Fibroblast of skin of left quadriceps (primary cell): Measurements from ENCODE around the gene GPR3.
A peak's percentile ranks its signal among the peaks of the same experiment; 100 is the strongest.

Source experiments
- DNase-seq, 2 experiments: peaks; one replicate each; pipeline ENCODE4 v3.0.0-alpha.2; 2013; ENCODE audit warnings: low read depth in 2 of 2

GPR3 gene

DNA sequence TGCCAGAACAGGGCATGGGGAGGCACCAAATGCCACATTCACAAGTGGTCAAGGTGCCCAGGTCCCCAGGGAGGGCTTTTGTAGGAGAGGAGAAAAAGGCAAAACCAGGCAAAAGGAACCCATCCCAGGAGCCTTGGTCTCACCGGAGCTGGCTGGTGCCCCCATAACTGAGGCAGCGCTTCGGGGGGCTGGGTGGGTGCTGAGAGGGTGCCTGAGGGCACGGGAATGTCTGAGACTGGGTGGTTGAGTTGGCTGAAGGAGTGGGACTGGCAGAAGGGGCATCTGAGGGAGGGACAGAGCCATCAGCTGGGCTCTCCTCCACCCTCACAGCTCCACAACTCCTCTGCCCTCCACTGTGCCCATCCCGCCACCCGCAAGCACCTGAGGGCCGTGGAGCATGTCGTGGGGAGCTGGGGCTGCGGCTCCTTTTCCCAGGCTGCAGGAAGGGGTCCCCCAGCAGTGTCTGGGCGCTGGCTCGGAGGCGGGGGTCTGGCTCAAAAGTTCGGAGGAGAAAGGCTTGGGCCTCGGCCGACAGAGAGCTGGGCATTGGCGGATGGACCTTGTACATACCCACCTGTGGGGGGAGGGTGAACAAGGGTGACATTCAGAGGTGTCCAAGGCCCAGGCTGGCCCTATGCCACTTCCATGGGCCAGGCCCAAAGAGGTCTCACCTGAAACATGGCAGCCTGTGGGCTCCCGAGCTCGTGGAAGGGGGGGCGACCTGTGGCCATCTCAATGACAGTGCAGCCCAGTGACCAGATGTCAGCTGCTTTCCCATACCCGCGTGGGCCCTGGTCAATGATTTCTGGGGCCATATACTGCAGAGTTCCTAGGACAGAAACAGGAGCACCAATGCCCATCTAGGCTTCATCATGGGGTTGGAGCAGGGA, 34.1 kb upstream of the GPR3 start:
- DNase-seq, result no peak

DNA sequence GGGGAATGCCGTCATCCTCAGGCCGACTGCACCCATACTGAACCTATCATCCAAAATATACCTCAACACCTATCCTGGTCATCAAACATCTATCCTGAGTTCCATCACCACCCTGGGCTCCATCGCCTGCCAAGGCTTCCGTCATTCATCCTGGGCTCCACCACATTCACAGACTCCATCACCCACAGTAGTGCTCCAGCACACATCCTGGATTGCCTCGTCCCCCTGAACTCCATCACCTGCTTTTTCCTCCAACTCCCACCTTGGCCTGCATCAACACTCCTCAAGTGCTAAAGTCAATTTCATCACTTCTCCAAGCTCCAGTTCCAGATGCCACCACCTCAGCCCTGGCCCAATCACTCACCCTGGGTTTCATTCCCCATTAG, 33.5 kb upstream of the GPR3 start:
- no peak for DNase-seq

DNA sequence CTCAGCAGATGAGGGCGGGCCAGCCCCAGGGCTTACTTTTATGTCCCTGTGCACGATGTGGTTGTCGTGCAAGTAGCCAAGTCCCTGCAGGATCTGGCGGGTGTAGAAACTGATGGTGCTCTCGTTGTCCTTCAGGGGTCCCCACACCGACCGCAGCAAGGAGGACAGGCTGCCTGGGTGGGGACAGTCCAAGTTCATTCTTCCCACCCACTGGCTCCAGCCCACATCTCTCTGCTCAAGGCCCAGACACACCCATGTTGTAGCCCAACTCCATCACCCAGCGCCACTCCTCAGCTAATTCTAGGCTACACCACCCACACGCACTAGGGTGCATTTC, 32.6 kb upstream of the GPR3 start:
- no peak for DNase-seq

DNA sequence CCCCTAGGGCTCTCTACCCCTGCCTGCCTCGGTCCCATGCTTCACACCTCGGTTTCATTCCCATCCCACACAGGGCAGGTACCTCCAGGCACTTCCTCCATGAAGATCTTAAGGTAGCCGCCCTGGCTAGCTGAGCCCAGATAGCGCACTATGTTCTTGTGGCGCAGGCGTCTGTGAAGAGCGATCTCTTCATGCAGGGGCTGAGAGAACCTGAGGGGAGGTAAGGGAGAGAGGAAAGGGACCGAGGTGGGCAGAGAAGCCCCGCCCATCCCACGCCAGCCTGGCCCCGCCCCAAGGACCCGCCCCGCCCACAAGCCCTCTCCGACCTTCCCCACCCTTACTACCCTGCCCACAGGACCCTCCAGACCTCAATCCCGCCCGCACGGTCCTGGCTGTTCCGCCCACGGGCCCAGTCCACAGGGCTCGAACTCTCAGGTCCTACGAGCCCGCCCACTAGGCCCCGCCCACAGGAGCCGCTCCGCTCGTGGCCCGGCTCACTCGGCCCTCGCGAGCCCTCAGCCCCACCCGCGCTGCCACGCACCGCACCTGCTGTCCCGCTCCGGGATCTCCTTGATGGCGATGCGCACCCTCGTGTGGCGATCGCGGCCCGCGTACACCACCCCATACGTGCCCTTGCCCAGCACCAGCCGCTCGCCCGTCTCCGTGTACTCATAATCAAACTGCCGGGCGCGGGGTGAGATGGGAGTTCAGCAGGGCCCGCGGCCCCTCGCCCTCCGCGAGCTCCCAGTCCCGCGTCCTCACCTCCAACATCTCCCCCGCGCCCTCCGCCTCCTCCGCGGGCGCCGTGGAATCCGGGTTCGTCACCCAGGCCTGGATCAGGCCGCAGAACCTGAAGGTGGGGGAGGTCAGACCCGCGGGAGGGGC, 32.0 kb upstream of the GPR3 start:
- no peak for DNase-seq

DNA sequence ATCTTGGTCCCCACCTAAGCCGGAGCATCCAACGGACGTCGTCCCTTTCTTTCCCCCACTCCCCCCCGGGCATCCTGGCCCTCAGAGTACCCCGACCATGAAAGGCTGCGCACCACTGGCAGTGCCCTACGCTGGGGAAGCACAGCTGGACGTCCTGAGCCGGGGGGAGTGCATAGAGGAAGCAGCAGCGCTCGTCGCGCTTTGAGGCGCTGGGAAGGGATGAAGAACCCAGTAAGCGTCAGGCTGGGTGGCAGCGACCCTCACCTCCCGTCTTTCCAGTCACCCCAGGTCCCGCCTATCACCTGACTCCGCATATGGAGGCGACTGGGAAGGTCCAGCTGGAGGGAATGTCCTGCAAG, 31.4 kb upstream of the GPR3 start:
- DNase-seq, result no peak

DNA sequence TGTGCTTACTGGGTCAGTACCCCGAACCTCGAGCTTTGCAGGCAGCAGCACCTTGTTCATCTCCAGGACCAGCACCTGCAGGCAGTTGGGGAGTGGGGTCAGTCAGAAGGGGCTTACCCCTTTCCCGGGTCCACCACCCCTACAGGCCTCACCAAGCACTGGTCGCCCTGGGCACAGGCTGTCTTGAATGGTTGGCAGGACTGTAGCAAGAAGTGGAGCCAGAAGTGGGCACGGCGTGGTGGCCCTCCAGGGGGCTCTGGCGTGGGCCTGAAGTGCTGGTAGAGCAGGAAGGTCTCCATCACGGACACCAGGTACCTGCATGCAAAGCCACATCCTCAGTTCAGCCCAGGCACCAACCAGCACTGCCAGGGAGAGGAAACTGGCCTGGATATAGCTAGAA, 30.9 kb upstream of the GPR3 start:
- no peak for DNase-seq

DNA sequence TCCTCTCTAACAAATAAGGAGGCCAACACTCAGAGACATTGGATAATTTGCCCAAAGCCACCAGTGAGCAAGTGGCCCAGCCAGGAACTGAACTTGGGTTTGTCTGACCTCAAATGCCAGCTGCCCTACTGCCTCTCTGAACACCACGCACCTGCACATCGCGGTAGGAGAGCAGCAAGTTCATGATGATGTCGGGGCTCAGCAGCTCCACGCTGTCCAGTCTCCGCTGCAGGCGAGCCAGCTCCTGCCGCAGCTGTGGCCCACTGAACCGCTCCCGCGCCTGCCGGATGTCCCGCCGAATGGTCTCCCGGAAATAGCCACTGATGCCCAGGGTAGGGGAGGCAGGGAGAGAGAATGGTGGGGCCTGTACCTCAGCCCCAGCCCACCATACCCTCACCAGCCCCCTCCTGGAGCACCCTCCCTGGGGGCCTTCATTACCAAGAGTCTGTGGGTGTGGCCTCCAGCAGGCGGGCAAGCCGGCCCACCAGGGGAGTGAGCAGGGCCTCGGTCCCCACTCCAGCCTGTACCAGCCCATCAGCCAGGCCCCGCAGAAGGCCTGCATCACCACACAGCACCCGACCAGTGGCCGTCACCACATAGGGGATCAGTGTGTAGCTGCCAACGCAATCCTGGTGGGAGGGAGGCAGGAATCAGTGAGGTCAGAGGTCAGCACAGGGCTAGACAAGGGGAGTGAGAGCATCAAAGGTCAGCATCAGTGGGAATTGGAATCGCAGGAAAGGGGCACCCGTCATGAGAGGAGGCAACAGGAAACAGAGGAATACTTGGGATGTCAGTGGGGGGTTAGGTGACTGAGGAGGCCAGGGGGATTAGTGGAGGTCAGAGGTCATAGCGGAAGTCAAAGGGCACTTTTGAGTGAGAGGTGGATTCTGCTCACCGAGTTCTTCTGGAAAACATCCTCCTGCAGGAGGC, 28.4 kb upstream of the GPR3 start:
- no peak for DNase-seq

DNA sequence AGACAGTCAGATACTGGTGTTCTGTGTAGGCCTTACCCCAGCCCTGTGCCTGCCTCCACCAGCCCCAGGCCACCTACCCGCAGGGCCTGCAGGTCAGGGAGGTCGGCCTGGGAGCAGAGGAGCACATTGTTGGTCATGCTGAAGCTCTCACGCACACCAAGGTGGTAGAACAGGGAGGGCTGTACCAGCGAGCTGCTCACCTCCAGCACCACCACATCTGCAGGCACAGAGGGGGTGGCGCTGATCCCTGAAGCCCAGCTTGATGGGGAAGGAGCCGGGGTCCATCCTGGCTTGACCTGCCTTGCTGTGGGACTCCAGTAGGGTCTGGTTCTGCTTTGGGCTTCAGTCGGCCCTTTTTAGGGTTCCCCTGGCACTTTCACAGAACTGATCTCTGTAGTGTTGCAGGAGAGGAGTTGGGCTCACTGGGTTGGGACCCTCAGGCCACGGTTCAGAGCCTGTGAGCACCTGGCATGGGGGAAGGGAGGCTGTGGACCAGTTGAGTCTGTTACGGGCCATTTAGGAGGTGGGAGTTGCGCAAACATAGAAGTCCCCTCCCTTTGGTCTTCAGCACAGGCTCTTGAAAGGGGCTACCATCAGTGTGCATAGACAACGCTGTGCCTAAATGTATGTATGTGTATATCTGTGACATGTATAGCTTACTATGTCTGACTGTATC, 27.6 kb upstream of the GPR3 start:
- DNase-seq, result no peak

DNA sequence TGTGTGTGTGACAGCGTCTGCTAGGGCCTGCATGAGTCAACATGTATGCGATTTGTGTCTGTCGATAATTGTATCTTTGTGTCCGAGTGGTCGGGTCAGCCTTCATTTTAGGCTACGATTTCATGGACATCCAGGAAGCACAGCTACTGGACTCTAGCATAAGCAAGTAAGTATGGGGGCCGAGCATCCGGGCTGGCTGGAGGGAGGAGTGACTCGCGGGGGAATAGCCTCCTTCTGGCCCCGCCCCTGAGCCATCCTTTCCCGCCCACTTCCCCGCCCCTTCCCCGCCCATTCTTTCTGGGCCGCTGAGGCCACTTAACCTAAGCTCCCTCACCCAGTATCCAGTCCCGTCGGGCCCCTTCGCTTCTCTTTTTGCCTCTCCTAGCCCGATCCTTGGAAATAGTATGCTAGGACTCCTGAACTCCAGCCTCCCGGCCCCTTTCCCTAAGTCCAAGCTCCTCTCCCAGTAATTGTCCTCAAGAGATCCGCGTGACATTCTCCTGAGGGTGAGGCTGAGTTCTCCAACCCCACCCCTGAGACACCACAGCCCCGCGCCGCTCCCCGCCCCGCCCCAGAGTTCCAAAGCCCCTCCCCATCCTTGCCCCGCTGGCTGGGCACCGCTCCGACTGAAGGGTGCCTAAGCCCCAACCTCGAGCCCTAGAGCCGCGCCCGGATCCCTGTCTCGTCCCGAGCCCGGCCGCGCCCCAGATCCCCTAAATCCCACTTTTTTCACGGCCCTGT, 26.9 kb upstream of the GPR3 start:
- DNase-seq, result peak; percentile 71 to 73

DNA sequence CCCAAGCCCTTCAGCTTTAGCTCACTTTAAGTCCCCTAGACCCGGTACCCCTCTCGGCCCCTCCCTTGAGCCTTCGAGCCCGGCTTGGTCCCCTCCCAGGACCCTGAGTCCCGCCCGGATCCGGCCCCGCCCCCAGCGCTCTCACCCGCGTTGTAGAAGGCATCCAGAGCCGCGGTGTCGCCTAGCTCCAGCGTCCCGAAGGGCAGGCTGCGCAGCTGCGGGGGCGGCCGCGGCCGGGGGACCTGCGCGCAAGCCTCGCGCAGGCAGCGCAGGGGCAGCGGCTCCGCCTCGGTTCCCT, 26.4 kb upstream of the GPR3 start:
- DNase-seq, result peak; percentile 36 to 43

DNA sequence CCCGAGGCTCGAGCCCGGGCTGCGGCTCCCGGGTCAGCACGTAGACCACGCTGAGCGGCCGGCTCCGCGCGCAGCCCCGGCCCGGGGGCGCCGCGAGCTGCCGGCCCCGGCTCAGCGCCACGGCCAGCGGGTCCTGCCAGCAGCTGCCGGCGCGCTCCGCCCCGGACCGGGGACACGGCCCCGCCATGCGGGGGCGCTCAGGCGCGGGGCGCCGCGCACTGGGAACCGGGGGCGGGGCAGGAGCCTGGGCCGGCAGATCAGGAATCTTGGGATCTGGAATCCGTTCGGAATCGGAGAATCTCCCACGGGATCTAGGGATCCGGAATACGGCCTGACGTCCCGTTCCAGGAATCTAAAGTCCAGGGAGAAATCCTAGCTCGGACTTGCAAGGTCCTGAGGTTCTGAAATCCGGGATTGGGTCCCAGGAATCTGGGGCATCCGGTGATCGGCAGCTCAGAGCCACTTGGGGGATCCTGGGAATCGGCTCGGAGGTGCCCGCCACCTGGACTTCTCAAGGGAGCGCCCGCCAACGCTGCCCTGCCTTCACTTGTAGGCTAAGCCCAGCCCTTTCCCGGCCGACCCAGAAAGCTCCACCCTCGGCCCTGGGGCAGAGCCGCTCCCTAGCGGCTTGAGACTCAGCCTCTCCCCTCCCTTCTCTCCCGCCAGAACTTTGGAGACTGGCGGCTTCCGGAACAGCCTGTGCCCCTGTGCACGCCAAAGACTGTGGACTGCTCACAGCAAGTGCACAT, 25.8 kb upstream of the GPR3 start, which contains the start of gene MAP3K6:
Gene MAP3K6, minus strand, starts transcription at position 551 of the 749 bp plus-strand sequence. Its CDS starts 364 bp downstream, at position 187.
- peak; percentile 36 to 37 for DNase-seq

DNA sequence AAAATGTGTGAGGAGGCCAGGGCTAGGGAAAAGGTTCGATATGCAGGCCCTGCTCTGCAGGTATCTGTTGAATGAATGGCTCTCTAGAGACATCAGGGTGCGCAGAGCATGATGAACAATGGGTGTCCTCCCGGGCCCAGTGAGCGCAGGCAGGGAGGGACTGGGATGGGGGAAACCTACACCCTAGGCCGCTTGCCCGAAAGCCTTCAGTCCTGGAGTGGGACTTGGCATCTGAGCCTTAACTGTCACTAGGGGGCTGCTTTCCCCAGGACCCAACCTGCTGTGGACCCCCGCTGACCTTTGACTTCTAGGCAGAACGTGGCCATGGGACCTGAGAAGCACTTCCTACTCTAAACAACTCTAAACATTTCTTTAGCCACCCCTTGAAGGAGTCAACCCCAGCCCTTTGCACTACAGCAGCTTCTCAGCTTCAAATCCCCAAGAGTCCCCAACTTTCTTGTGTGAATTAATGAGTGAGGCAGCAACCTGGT, 25.2 kb upstream of the GPR3 start:
- DNase-seq, result no peak

DNA sequence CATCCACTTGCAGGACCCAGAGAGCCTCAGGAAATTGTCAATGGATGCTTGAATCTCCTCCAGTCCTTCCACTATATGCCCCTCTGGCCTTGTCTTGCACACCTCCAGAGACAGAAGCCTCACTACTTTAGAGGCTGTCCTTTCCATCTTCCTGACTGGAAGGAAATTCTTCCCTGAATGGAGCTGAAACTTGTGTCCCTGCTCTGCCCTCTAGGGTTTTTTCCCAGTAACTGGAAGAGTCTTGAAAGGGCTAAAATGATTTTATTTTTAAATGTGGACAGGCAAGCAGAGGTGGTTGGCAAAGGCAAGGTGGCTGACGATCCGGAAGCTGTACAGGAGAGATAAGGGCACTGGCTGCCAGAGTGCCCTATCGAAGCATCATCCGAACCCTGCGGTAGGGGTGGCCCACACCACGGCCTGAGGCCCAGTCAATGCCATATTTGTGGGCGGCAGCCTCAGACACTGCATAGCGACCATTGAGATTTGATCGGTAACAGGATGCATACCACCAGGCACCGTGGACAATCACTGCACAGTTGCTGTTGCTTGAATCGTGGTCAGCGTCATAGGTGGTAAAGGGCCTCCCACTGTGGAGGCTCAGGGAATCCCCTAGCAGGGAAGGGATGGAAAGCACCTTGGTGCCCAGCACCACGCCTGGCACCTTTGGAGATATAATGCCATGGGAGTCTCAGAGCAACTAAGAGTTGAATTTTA, 23.4 kb upstream of the GPR3 start:
- DNase-seq, result no peak

DNA sequence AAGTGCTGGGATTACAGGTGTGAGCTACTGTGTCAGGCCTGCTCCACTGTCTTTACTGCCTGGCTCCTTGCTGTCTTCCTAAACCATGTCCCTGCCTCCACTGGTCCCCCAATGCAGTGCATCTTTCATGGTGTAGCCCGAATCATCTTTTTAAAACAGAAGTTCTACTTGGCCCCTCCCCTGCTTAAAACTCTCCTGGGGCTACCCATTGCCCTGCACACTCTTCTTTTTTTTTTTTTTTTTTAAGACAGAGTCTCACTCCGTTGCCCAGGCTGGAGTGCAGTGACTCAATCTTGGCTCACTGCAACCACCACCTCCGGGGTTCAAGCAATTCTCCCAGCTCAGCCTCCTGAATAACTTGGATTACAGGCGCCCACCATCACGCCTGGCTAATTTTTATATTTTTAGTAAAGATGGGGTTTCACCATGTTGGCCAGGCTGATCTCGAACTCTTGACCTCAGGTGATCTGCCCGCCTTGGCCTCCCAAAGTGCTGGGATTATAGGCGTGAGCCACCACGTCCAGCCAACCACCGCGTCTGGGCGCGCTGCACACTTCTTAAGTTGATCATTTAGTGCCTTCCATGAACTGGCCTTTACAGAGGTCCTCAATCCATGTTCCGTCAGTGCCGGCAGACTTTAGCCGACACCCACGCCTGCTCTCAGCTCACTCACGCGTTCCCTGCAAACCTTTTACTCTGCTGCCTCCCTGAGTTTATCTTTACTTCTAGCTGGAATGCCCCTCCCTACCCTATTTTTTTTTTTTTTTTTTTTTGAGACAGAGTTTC, 20.2 kb upstream of the GPR3 start:
- DNase-seq, result no peak

DNA sequence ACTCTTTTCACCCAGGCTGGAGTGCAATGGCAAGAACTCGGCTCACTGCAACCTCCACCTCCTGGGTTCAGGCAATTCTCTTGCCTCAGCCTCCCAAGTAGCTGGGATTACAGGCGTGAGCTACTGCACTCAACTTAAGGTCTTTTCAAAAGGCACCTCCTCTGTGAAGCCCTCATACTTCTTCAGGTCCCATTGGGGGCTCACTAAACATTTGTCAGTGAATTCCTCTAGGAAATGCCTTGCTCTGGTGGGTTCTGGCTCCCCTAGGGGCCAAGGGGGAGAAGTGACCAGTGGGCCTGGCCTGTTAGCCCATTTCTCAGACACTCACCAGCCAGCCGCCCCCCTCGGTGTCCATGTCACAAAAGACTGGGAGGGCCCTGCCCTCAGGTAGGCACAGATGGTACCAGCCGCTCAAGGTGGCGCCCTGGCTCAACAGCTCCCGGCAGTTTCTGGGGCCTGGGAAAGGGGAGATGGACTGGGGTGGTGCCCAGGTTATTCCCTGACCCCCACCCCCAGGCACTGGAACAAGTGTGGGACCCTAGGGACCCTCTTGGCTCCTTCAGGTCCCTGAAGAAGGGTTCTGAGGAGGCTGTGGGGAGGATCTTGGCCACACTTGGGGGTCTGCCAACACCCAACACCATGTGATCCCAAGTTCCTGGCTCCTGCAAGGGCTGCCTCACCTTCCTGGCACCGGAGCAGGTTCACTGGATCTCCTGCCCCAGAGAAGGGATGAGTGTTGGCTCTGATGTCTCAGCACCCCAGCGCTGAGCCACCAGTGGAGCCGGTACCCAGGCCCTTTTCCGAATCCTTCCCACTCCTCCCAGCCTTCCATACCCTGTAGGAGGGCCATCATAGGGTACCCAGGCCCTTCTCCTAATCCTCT, 19.4 kb upstream of the GPR3 start:
- DNase-seq, result no peak

DNA sequence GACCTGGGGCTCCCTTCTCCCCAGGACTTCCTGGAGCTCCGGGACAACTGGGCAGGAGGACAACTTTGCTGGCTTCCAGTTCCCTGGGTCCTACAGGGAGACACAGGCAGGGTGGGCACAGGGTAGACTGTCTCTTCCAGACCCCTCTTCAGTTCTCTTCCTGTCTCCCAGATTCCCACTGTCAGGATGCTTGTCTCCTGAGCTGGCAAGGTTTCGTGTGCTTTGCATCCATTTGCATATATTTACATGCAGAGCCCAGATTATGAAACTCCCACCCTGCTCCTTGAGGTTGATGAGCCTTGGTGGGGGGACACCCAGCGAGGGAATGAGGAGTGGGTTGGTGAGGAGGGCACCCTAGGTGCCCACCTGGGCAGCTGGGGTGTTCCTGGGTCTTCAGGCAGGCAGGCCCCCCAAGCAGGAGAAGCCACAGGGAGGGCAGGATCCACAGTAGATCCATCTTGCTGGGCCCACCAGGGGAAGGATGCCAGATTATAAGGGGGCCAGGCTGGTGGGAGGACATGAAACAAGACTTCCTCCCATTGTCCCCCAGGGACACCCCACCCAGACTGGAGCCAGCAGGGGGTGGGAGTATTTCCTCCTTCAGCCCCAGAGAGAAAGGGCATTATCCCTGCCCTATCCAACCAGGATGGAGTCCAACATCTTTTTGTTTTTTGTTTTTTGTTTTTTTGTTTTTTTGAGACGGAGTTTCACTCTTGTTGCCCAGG, 17.9 kb upstream of the GPR3 start, which contains the start of gene FCN3:
Gene FCN3, minus strand, starts transcription at position 463 of the 725 bp plus-strand sequence. Its CDS starts 6 bp downstream, at position 457.
- no peak for DNase-seq
